ENCODE measurements around the gene ZNF385B.

ZNF385B gene

GRCh38 chr2:179655627-179656026, 205.8 kb downstream of the ZNF385B start:
- DNase-seq (no peak), ATAC-seq (ENCODE audit: insufficient read depth, low read depth) (no peak)
- no peaks in the 10 kb centered on the region for H3K36me3 ChIP-seq (ENCODE audit: insufficient read depth, low read length)
- H3K9me3 ChIP-seq (ENCODE audit: insufficient read depth, low read length, severe bottlenecking): no peaks in the 10 kb centered on the region
- H2AFZ ChIP-seq (ENCODE audit: low read depth, low read length): no peak overlapping the region
- H3K4me1 ChIP-seq (ENCODE audit: insufficient read depth, low read length): no peaks in the 10 kb centered on the region
- H3K9ac ChIP-seq (ENCODE audit: low read depth, low read length): no peak overlapping the region
- no peaks in the 10 kb centered on the region for H4K20me1 ChIP-seq (ENCODE audit: insufficient read depth, low read length)
- no peak overlapping the region for H3K4me2 ChIP-seq (ENCODE audit: insufficient read depth, low read length)
- peaks cover 2% of the 10 kb centered on the region for H3K27me3 ChIP-seq (ENCODE audit: insufficient read depth, low read length, poor library complexity)
- no peak overlapping the region for H3K27ac ChIP-seq (ENCODE audit: low read length)
- no peaks in the 10 kb centered on the region for H3K79me2 ChIP-seq (ENCODE audit: insufficient read depth, low read length)
- H3K4me3 ChIP-seq (ENCODE audit: low read depth in 1 of 2, low read length in 2 of 2): no peak overlapping the region
- TF ChIP-seq CTCF (IDR thresholded peaks at IDR 0.05; ENCODE audit: borderline replicate concordance, extremely low read depth, low read length, poor library complexity, severe bottlenecking): no peak

- TF ChIP-seq EZH2 (IDR thresholded peaks at IDR 0.05; ENCODE audit: borderline replicate concordance, low read depth, low read length, severe bottlenecking): no peak
- TF ChIP-seq CTCF (IDR thresholded peaks at IDR 0.05; ENCODE audit: borderline replicate concordance, extremely low read depth, low read length, poor library complexity, severe bottlenecking): no peak
- Histone ChIP-seq H3K9me3 (ENCODE audit: insufficient read depth, low read length, severe bottlenecking) (no peaks in the 10 kb centered on the region), H3K4me3 (ENCODE audit: low read depth in 1 of 2, low read length in 2 of 2) (no peak overlapping the region), H3K9ac (ENCODE audit: low read depth, low read length) (no peak overlapping the region), H3K36me3 (ENCODE audit: insufficient read depth, low read length) (no peaks in the 10 kb centered on the region), H4K20me1 (ENCODE audit: insufficient read depth, low read length) (no peaks in the 10 kb centered on the region), H3K79me2 (ENCODE audit: insufficient read depth, low read length) (no peaks in the 10 kb centered on the region), H2AFZ (ENCODE audit: low read depth, low read length) (no peak overlapping the region), H3K27me3 (ENCODE audit: insufficient read depth, low read length, poor library complexity) (peaks cover 2% of the 10 kb centered on the region), H3K4me1 (ENCODE audit: insufficient read depth, low read length) (no peaks in the 10 kb centered on the region), H3K27ac (ENCODE audit: low read length) (no peak overlapping the region), H3K4me2 (ENCODE audit: insufficient read depth, low read length) (no peak overlapping the region)
- DNase-seq (no peak), ATAC-seq (ENCODE audit: insufficient read depth, low read depth) (no peak)
Observed at GRCh38 chr2:179654806-179655205, 206.6 kb downstream of the ZNF385B start.

GRCh38 chr2:179652296-179652695, 209.1 kb downstream of the ZNF385B start:
- Histone ChIP-seq H3K9ac (ENCODE audit: low read depth, low read length) (no peak overlapping the region), H3K79me2 (ENCODE audit: insufficient read depth, low read length) (no peaks in the 10 kb centered on the region), H3K27ac (ENCODE audit: low read length) (no peak overlapping the region), H3K36me3 (ENCODE audit: insufficient read depth, low read length) (no peaks in the 10 kb centered on the region), H3K4me1 (ENCODE audit: insufficient read depth, low read length) (no peaks in the 10 kb centered on the region), H3K9me3 (ENCODE audit: insufficient read depth, low read length, severe bottlenecking) (no peaks in the 10 kb centered on the region), H3K4me2 (ENCODE audit: insufficient read depth, low read length) (no peak overlapping the region), H4K20me1 (ENCODE audit: insufficient read depth, low read length) (no peaks in the 10 kb centered on the region), H3K27me3 (ENCODE audit: insufficient read depth, low read length, poor library complexity) (peaks cover 2% of the 10 kb centered on the region), H2AFZ (ENCODE audit: low read depth, low read length) (no peak overlapping the region), H3K4me3 (ENCODE audit: low read depth in 1 of 2, low read length in 2 of 2) (no peak overlapping the region)
- ATAC-seq (ENCODE audit: insufficient read depth, low read depth) (no peak), DNase-seq (no peak)
- TF ChIP-seq EZH2 (IDR thresholded peaks at IDR 0.05; ENCODE audit: borderline replicate concordance, low read depth, low read length, severe bottlenecking) (no peak), CTCF (IDR thresholded peaks at IDR 0.05; ENCODE audit: borderline replicate concordance, extremely low read depth, low read length, poor library complexity, severe bottlenecking) (no peak)

GRCh38 chr2:179650420-179650819, 211.0 kb downstream of the ZNF385B start:
- Histone ChIP-seq H3K27me3 (ENCODE audit: insufficient read depth, low read length, poor library complexity) (peaks cover 2% of the 10 kb centered on the region), H3K9ac (ENCODE audit: low read depth, low read length) (no peak overlapping the region), H3K36me3 (ENCODE audit: insufficient read depth, low read length) (no peaks in the 10 kb centered on the region), H4K20me1 (ENCODE audit: insufficient read depth, low read length) (no peaks in the 10 kb centered on the region), H3K9me3 (ENCODE audit: insufficient read depth, low read length, severe bottlenecking) (no peaks in the 10 kb centered on the region), H3K4me1 (ENCODE audit: insufficient read depth, low read length) (no peaks in the 10 kb centered on the region), H3K4me2 (ENCODE audit: insufficient read depth, low read length) (no peak overlapping the region), H3K27ac (ENCODE audit: low read length) (no peak overlapping the region), H2AFZ (ENCODE audit: low read depth, low read length) (no peak overlapping the region), H3K79me2 (ENCODE audit: insufficient read depth, low read length) (no peaks in the 10 kb centered on the region), H3K4me3 (ENCODE audit: low read depth in 1 of 2, low read length in 2 of 2) (no peak overlapping the region)
- DNase-seq: no peak
- TF ChIP-seq CTCF (IDR thresholded peaks at IDR 0.05; ENCODE audit: borderline replicate concordance, extremely low read depth, low read length, poor library complexity, severe bottlenecking) (no peak), EZH2 (IDR thresholded peaks at IDR 0.05; ENCODE audit: borderline replicate concordance, low read depth, low read length, severe bottlenecking) (no peak)
- ATAC-seq (ENCODE audit: insufficient read depth, low read depth): no peak

All from DND-41 (cell line).